H1 (cell line): Measurements from ENCODE around the gene TXNRD2. TPM values are rescaled to one million over a fixed set of nuclear protein-coding genes. Genes with fewer than 3 reads are reported as not detected.

Experiments used
- CTCF ChIA-PET: fragments of 300-600 bp; sonication (Branson Sonifier 250); formaldehyde crosslinking; loops from one replicate; lab custom pipeline; 2021; ENCODE audit not compliant: partially characterized antibody; lab: Charles Lee
- POLR2A ChIA-PET: fragments of 300-600 bp; sonication (Branson Sonifier 250); formaldehyde crosslinking; loops from one replicate; lab custom pipeline; 2021; ENCODE audit warnings: inconsistent platforms; ENCODE audit not compliant: partially characterized antibody; lab: Charles Lee
- DNase-seq, 2 experiments: peaks; one replicate each; pipeline versions ENCODE4 v3.0.0 to v3.0.0-alpha.2; 2010 to 2022; ENCODE audit warnings: low spot score in 2 of 2, low read depth in 1 of 2, mixed read lengths in 1 of 2
- FAIRE-seq: peaks from 2 replicates; lab custom pipeline; 2011; peaks lifted over from hg19 to GRCh38; lab: Jason Lieb, UNC
- H2AFZ ChIP-seq: 2 replicates; pipeline ENCODE4 v1.8.1; 2012; ENCODE audit warnings: low read length, inconsistent platforms
- H2AK5ac ChIP-seq: 2 replicates; pipeline ENCODE4 v1.6.1; 2013; ENCODE audit warnings: low read depth, low read length
- H2BK120ac ChIP-seq: replicated peaks from 2 replicates; pipeline ENCODE3; 2013; ENCODE audit warnings: low read depth, low read length, inconsistent platforms
- H2BK12ac ChIP-seq: 2 replicates; pipeline ENCODE4 v1.6.1; 2013; ENCODE audit warnings: low read depth, low read length
- H2BK15ac ChIP-seq: 2 replicates; pipeline ENCODE4 v1.6.1; 2013; ENCODE audit warnings: low read length
- H2BK20ac ChIP-seq: 2 replicates; pipeline ENCODE4 v1.6.1; 2013; ENCODE audit warnings: low read length
- H2BK5ac ChIP-seq: 2 replicates; pipeline ENCODE4 v1.6.1; 2013; ENCODE audit warnings: low read depth, low read length
- H3K14ac ChIP-seq: 2 replicates; pipeline ENCODE4 v1.6.1; 2013; ENCODE audit warnings: inconsistent platforms; ENCODE audit not compliant: insufficient read length
- H3K18ac ChIP-seq: 2 replicates; pipeline ENCODE4 v1.6.1; 2013; ENCODE audit warnings: low read length; ENCODE audit errors: extremely low read depth
- H3K23ac ChIP-seq: 2 replicates; pipeline ENCODE4 v1.6.1; 2013; ENCODE audit warnings: inconsistent platforms; ENCODE audit not compliant: insufficient read length
- H3K23me2 ChIP-seq: 2 replicates; pipeline ENCODE4 v1.6.1; 2013; ENCODE audit warnings: low read depth, low read length
- H3K27ac ChIP-seq: 2 replicates; pipeline ENCODE4 v1.6.1; 2011; ENCODE audit warnings: low read depth, low read length, inconsistent platforms
- H3K27me3 ChIP-seq, 4 experiments: replicated peaks in 1 of 4; 1 replicate in 1 of 4; 2 replicates in 3 of 4; pipeline versions ENCODE4 v1.6.1 to v1.8.1; 2011 to 2013; ENCODE audit warnings: low read length in 3 of 4, mild to moderate bottlenecking in 3 of 4, inconsistent platforms in 2 of 4, mixed read lengths in 2 of 4, moderate library complexity in 1 of 4; ENCODE audit not compliant: control insufficient read depth in 3 of 4, insufficient read depth in 3 of 4; ENCODE audit errors: extremely low read depth in 1 of 4
- H3K36me3 ChIP-seq, 4 experiments: 2 replicates each; pipeline versions ENCODE4 v1.6.1 to v1.8.1; 2011 to 2013; ENCODE audit warnings: mild to moderate bottlenecking in 4 of 4, low read length in 3 of 4, moderate library complexity in 2 of 4, control low read depth in 1 of 4, inconsistent platforms in 1 of 4; ENCODE audit not compliant: insufficient read depth in 4 of 4, control insufficient read depth in 2 of 4
- H3K4ac ChIP-seq: replicated peaks from 2 replicates; pipeline ENCODE3; 2013; ENCODE audit warnings: low read length, low read depth, mixed read lengths, inconsistent platforms; ENCODE audit not compliant: insufficient read length
- H3K4me1 ChIP-seq, 4 experiments: replicated peaks in 1 of 4; 1 replicate in 1 of 4; 2 replicates in 3 of 4; pipeline versions ENCODE4 v1.6.1 to v1.8.1; 2011 to 2013; ENCODE audit warnings: low read length in 3 of 4, inconsistent platforms in 2 of 4, mixed read lengths in 1 of 4; ENCODE audit not compliant: insufficient read depth in 4 of 4, control insufficient read depth in 3 of 4
- H3K4me2 ChIP-seq, 2 experiments: 2 replicates each; pipeline versions ENCODE4 v1.6.1 to v1.8.1; 2011 to 2013; ENCODE audit warnings: low read depth in 2 of 2, low read length in 2 of 2, control low read depth in 1 of 2, inconsistent platforms in 1 of 2, mild to moderate bottlenecking in 1 of 2; ENCODE audit not compliant: insufficient read depth in 1 of 2
- H3K4me3 ChIP-seq, 4 experiments: fragments of 200-600, 300-600 bp in 1 of 4; sonication (generic), shearing (Covaris generic), sonication (Bioruptor Twin) in 1 of 4; 2 replicates each; pipeline versions ENCODE4 v1.5.1 to v1.8.1; 2011 to 2016; ENCODE audit warnings: low read length in 4 of 4, low read depth in 3 of 4, control low read depth in 2 of 4, inconsistent platforms in 2 of 4, mild to moderate bottlenecking in 2 of 4, mixed read lengths in 1 of 4, moderate library complexity in 1 of 4; ENCODE audit not compliant: insufficient read depth in 2 of 4; ENCODE audit errors: extremely low read depth in 1 of 4
- H3K56ac ChIP-seq: replicated peaks from 2 replicates; pipeline ENCODE3; 2013; ENCODE audit warnings: low read depth, mild to moderate bottlenecking, mixed read lengths, low read length, inconsistent platforms; ENCODE audit not compliant: insufficient read length
- H3K79me1 ChIP-seq: 2 replicates; pipeline ENCODE4 v1.6.1; 2013; ENCODE audit warnings: low read depth, low read length, control low read depth
- H3K79me2 ChIP-seq, 2 experiments: 2 replicates each; pipeline versions ENCODE4 v1.6.1 to v1.8.1; 2012 to 2013; ENCODE audit warnings: low read length in 2 of 2, mild to moderate bottlenecking in 2 of 2, inconsistent platforms in 1 of 2; ENCODE audit not compliant: insufficient read depth in 2 of 2, control insufficient read depth in 1 of 2
- H3K9ac ChIP-seq, 4 experiments: replicated peaks in 1 of 4; 1 replicate in 1 of 4; 2 replicates in 3 of 4; pipeline versions ENCODE4 v1.6.1 to v1.8.1; 2011 to 2013; ENCODE audit warnings: low read depth in 3 of 4, low read length in 3 of 4, control low read depth in 2 of 4, mild to moderate bottlenecking in 2 of 4, moderate library complexity in 2 of 4, inconsistent platforms in 1 of 4; ENCODE audit errors: extremely low read depth in 1 of 4
- H3K9me3 ChIP-seq, 2 experiments: 2 replicates each; pipeline versions ENCODE4 v1.6.1 to v1.8.1; 2012 to 2013; ENCODE audit warnings: mild to moderate bottlenecking in 2 of 2, moderate library complexity in 2 of 2, control low read depth in 1 of 2, inconsistent platforms in 1 of 2, low read depth in 1 of 2, low read length in 1 of 2, mixed read lengths in 1 of 2; ENCODE audit not compliant: insufficient read depth in 2 of 2
- H4K20me1 ChIP-seq, 2 experiments: replicated peaks in 1 of 2; 2 replicates each; pipeline versions ENCODE3 to v1.8.1; 2011 to 2013; ENCODE audit warnings: inconsistent platforms in 2 of 2, low read length in 2 of 2, mild to moderate bottlenecking in 1 of 2; ENCODE audit not compliant: insufficient read depth in 2 of 2, control insufficient read depth in 1 of 2
- H4K5ac ChIP-seq: 2 replicates; pipeline ENCODE4 v1.6.1; 2013; ENCODE audit warnings: low read length, low read depth, mixed read lengths, inconsistent platforms; ENCODE audit not compliant: insufficient read length
- H4K8ac ChIP-seq: 2 replicates; pipeline ENCODE4 v1.8.0; 2013; ENCODE audit warnings: mild to moderate bottlenecking, moderate library complexity, low read length, inconsistent platforms; ENCODE audit not compliant: insufficient read depth; ENCODE audit errors: extremely low read depth
- H4K91ac ChIP-seq: replicated peaks from 2 replicates; pipeline ENCODE3; 2013; ENCODE audit warnings: low read length, mixed read lengths, inconsistent platforms; ENCODE audit not compliant: insufficient read length
- WGBS, 2 experiments: shearing (Covaris generic) in 1 of 2; methylation state at CpG; one replicate each; pipeline versions ENCODE4 v1.1.6 to v1.1.7; 2013 to 2015; ENCODE audit warnings: low lambda C conversion rate in 2 of 2, mixed read lengths in 2 of 2, inconsistent platforms in 1 of 2, low coverage in 1 of 2, missing lambda C conversion rate in 1 of 2; ENCODE audit not compliant: insufficient replicate concordance in 2 of 2, insufficient coverage in 1 of 2, insufficient read length in 1 of 2; ENCODE audit errors: extremely low coverage in 1 of 2, missing lambda C conversion rate in 1 of 2; 5-methylcytosine and 5-hydroxymethylcytosine counted together
- polyA plus RNA-seq, 7 experiments: library from polyadenylated mRNA; depleted of rRNA in 3 of 7; stranded (reverse) in 5 of 7; unstranded in 2 of 7; fragments of >200 nt in 5 of 7; fragments of 200-250 nt in 2 of 7; gene quantifications; 1 replicate in 5 of 7; 2 replicates in 1 of 7; 4 replicates in 1 of 7; pipeline versions ENCODE4 v1.2.1 to v1.2.3, GENCODE V29; 2011 to 2013; ENCODE audit warnings: missing spikeins in 2 of 7, mixed read lengths in 2 of 7
- total RNA-seq: library from RNA; stranded (reverse); fragmentation: NEBNext Ultra II Directional; extraction: Animal tissue kit (Norgen Biotek cat#: 25700); gene quantifications from 2 replicates; pipeline ENCODE4 v1.2.1, GENCODE V29; 2021

The TXNRD2 gene
- total and polyA plus RNA-seq, 2 of the 8 experiments (the other 6 are each of a cell fraction or from before 2014, with no cell fraction given), result 14.8 to 21.9 TPM

DNA sequence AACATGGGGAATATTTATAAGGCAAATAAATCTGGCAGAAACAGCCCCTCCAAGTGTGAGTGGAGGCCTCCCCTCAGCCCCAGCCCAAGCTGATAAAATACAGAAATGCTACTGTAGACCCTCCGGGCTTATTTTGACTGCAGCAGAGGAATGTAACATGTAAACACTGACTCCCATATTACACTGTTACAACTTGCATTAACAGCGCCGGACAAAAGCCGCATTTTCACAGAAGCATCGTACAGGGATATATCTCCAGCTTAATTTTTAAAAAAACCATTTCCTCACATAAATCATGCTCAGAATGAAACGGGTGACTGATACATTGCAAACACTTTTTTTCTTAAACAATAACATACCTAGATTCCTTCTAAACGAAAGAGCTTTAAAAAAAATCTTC is 36.7 kb downstream of the TXNRD2 start:
- H3K36me3 ChIP-seq, result no peaks in the 10 kb centered on the region
- WGBS, 2 experiments, result 93% methylated on average over 7 of the region's 7 CpGs; no CpG with 5 or more reads in 1 of the 2 experiments
- H3K56ac ChIP-seq, result no peak overlapping the region
- no peak overlapping the region for H2AK5ac ChIP-seq
- no peak overlapping the region for H2BK5ac ChIP-seq
- DNase-seq, result no peak
- H3K27ac ChIP-seq, result no peak overlapping the region
- no peak overlapping the region for H3K23ac ChIP-seq
- H3K79me2 ChIP-seq, result no peaks in the 10 kb centered on the region
- ChIA-PET POLR2A (interaction anchor here (1.2 kb wide), 1 partner anchor 118 kb away, joined by 3 read pairs; no protein-coding TSS in a partner anchor), CTCF (interaction anchor here (0.8 to 10.1 kb wide), 11 partner anchors 7 to 225 kb away, joined by 3 to 69 read pairs (median 5); no protein-coding TSS in a partner anchor)
- H3K14ac ChIP-seq, result no peak overlapping the region
- no peak overlapping the region for H4K91ac ChIP-seq
- no peak overlapping the region for H4K8ac ChIP-seq
- H3K4me3 ChIP-seq, result no peak overlapping the region
- H3K9ac ChIP-seq, result no peak overlapping the region
- no peak overlapping the region for H4K5ac ChIP-seq
- FAIRE-seq, result no peak
- H4K20me1 ChIP-seq, result peaks cover 0 to 7% of the 10 kb centered on the region in 2 experiments
- H3K4ac ChIP-seq, result no peak overlapping the region
- no peaks in the 10 kb centered on the region for H3K79me1 ChIP-seq
- H2AFZ ChIP-seq, result no peak overlapping the region
- H3K4me2 ChIP-seq, result no peak overlapping the region
- no peaks in the 10 kb centered on the region; a peak in 1 of 7 replicates for H3K27me3 ChIP-seq
- H2BK120ac ChIP-seq, result no peak overlapping the region
- peaks cover 6% of the 10 kb centered on the region; the same call in 1 of the 2 replicates for H3K23me2 ChIP-seq
- H2BK20ac ChIP-seq, result no peak overlapping the region
- H2BK12ac ChIP-seq, result no peak overlapping the region
- H3K4me1 ChIP-seq, result peaks cover 5 to 12% (median 12%) of the 10 kb centered on the region in 4 experiments
- no peak overlapping the region for H3K18ac ChIP-seq
- H2BK15ac ChIP-seq, result no peak overlapping the region
- no peaks in the 10 kb centered on the region for H3K9me3 ChIP-seq
